Neural cell (in vitro differentiated cells): ENCODE data around the gene PTX4. TPM values are rescaled to one million over a fixed set of nuclear protein-coding genes. Genes with fewer than 3 reads are reported as not detected.

Experiments
- H2AFZ ChIP-seq: fragments of 200-600, 300-800 bp; sonication (generic), shearing (Covaris generic); 2 replicates; pipeline ENCODE4 v1.6.0; 2014; ENCODE audit warnings: low read depth, mild to moderate bottlenecking, antibody characterized with exemption, low read length, moderate library complexity
- H3F3A ChIP-seq: fragments of 200-600 bp; shearing (Covaris generic); 2 replicates; pipeline ENCODE4 v1.6.1; 2016; ENCODE audit warnings: mild to moderate bottlenecking, moderate library complexity, mixed read lengths, antibody characterized with exemption, low read length; ENCODE audit not compliant: insufficient read depth, poor library complexity, severe bottlenecking
- H3K27ac ChIP-seq: fragments of 200-600, 300-800 bp; sonication (generic), shearing (Covaris generic); 2 replicates; pipeline ENCODE4 v1.5.1; 2014; ENCODE audit warnings: mild to moderate bottlenecking, low read length, moderate library complexity
- H3K27me3 ChIP-seq: fragments of 300-800, 200-600 bp; sonication (generic), shearing (Covaris generic); 2 replicates; pipeline ENCODE4 v1.6.0; 2014; ENCODE audit warnings: mild to moderate bottlenecking, low read depth, low read length, moderate library complexity; ENCODE audit not compliant: insufficient read depth
- H3K36me3 ChIP-seq: fragments of 300-800, 200-600 bp; sonication (generic), shearing (Covaris generic); 2 replicates; pipeline ENCODE4 v1.5.1; 2014; ENCODE audit warnings: mild to moderate bottlenecking, antibody characterized with exemption, low read length, moderate library complexity; ENCODE audit not compliant: insufficient read depth
- H3K4me2 ChIP-seq: fragments of 300-800, 200-600 bp; sonication (generic), shearing (Covaris generic); 2 replicates; pipeline ENCODE4 v1.6.0; 2014; ENCODE audit warnings: mild to moderate bottlenecking, low read length
- H3K4me3 ChIP-seq: fragments of 300-800, 200-600 bp; sonication (generic), shearing (Covaris generic); 2 replicates; pipeline ENCODE4 v1.5.1; 2014; ENCODE audit warnings: mild to moderate bottlenecking, low read length, moderate library complexity
- H3K79me2 ChIP-seq: fragments of 200-600 bp; shearing (Covaris generic); replicated peaks from 2 replicates; pipeline ENCODE4 v1.6.0; 2014; ENCODE audit warnings: mild to moderate bottlenecking, low read length, moderate library complexity; ENCODE audit not compliant: insufficient read depth
- H3K9ac ChIP-seq: fragments of 300-800, 200-600 bp; sonication (generic), shearing (Covaris generic); 2 replicates; pipeline ENCODE4 v1.6.1; 2016; ENCODE audit warnings: mild to moderate bottlenecking, low read length, mixed read lengths
- H3K9me2 ChIP-seq: fragments of 200-600 bp; shearing (Covaris generic); 2 replicates; pipeline ENCODE4 v1.6.1; 2016; ENCODE audit warnings: mild to moderate bottlenecking, low read length, mixed read lengths; ENCODE audit not compliant: insufficient read depth
- H3K9me3 ChIP-seq: fragments of 200-600, 300-800 bp; sonication (generic), shearing (Covaris generic); 2 replicates; pipeline ENCODE4 v1.6.1; 2016; ENCODE audit warnings: mild to moderate bottlenecking, mixed run types, low read length, moderate library complexity, mixed read lengths
- H4K20me1 ChIP-seq: fragments of 200-600 bp; shearing (Covaris generic); 2 replicates; pipeline ENCODE4 v1.6.1; 2016; ENCODE audit warnings: mild to moderate bottlenecking, mixed run types; ENCODE audit not compliant: insufficient read depth
- EP300 ChIP-seq: fragments of 450-650 bp; conservative IDR thresholded peaks from 2 replicates; pipeline ENCODE4 v1.6.1; 2014; ENCODE audit warnings: antibody characterized with exemption, mild to moderate bottlenecking, moderate library complexity; ENCODE audit not compliant: poor library complexity, severe bottlenecking
- EZH2 ChIP-seq: fragments of 200-600, 300-800 bp; shearing (Covaris generic), sonication (generic); IDR thresholded peaks from 2 replicates; pipeline ENCODE4 v1.6.1; 2014; ENCODE audit warnings: antibody characterized with exemption, low read length, borderline replicate concordance, mild to moderate bottlenecking; ENCODE audit not compliant: insufficient read depth, poor library complexity, severe bottlenecking
- MXI1 ChIP-seq: fragments of 450-650 bp; conservative IDR thresholded peaks from 2 replicates; pipeline ENCODE4 v1.6.1; 2014; ENCODE audit warnings: antibody characterized with exemption, mild to moderate bottlenecking; ENCODE audit not compliant: poor library complexity, severe bottlenecking
- POLR2AphosphoS5 ChIP-seq: IDR thresholded peaks from 2 replicates; pipeline ENCODE4 v1.6.1; 2012
- RAD21 ChIP-seq: fragments of 450-650 bp; conservative IDR thresholded peaks from 2 replicates; pipeline ENCODE4 v1.6.1; 2014; ENCODE audit warnings: antibody characterized with exemption, mild to moderate bottlenecking, moderate library complexity
- SMC3 ChIP-seq: fragments of 450-650 bp; conservative IDR thresholded peaks from 2 replicates; pipeline ENCODE4 v1.6.1; 2014; ENCODE audit warnings: antibody characterized with exemption, mild to moderate bottlenecking, moderate library complexity; ENCODE audit not compliant: poor library complexity
- TAF1 ChIP-seq: IDR thresholded peaks from 2 replicates; pipeline ENCODE4 v1.6.1; 2012; ENCODE audit warnings: low read depth
- polyA plus RNA-seq: library from polyadenylated mRNA; depleted of rRNA; stranded (reverse); fragments of >200 nt; gene quantifications from 2 replicates; pipeline ENCODE4 v1.2.3, GENCODE V29; 2014
- TF ChIP-seq, protein P1 (sequence below): IDR thresholded peaks from 2 replicates; pipeline ENCODE4 v1.6.1; 2012; ENCODE audit warnings: borderline replicate concordance
- TF ChIP-seq, protein P2 (sequence below): fragments of 450-650 bp; IDR thresholded peaks from 2 replicates; pipeline ENCODE4 v1.5.1; 2014; ENCODE audit warnings: antibody characterized with exemption, mild to moderate bottlenecking, moderate library complexity; ENCODE audit not compliant: poor library complexity, severe bottlenecking

Gene PTX4
- polyA plus RNA-seq, 1 donor from 2014 or later, result not detected

DNA sequence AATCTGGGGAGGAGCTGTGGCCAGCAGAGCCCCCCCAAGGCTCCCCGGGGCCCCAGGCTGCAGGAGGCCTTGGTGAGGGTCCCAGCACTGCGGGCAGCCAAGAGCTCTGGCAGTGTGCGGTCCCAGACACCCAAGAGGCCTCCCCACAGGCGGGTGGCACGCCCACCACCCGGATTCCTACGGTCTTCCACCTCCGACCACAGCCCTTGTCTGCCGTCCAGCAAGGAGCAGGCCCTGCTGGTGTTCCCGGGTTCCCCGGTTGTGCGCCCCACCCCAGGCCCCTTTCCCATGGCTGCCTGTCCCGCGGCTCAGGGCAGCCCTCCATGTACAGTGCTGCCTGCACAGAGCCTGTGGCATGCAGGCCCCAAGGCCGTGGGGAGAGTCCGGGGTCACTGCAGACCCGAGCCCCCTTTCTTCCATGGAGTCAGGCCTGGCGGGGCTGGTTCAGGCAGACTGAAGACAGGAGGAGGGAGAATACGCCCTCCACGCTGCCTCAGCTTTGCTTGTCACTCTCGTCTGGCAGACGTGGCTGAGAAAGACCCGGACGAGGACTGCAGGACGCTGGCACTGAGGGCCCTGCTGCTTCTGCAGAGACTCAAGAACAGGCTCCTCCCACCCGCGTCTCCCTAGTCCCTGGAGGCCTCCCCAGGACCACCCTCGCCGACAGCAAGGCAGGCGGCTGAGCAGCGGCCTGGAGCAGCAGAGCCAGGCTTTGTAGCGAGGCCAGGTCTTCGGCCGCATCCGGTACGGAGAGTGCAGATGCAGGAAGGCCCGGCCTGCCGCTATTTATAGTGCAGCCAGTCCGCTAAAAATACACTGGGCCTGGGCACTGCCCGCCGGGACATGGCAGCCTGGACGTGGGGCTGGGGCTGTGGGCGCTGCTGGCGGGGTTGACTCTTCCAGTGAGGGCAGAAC lies 20.8 kb upstream of the PTX4 start:
- Histone ChIP-seq H3K4me3 (no peak overlapping the region), H3K9me3 (no peaks in the 10 kb centered on the region), H3K4me2 (no peak overlapping the region), H3K9me2 (no peaks in the 10 kb centered on the region), H4K20me1 (no peaks in the 10 kb centered on the region), H3K9ac (no peak overlapping the region), H3F3A (no peaks in the 10 kb centered on the region), H3K27me3 (no peaks in the 10 kb centered on the region), H3K36me3 (no peaks in the 10 kb centered on the region), H3K27ac (no peak overlapping the region), H3K79me2 (no peaks in the 10 kb centered on the region), H2AFZ (no peak overlapping the region)
- TF ChIP-seq SMC3, result no peak
- TF ChIP-seq RAD21, result no peak
- no peak for TF ChIP-seq TAF1
- TF ChIP-seq, protein P1, sequence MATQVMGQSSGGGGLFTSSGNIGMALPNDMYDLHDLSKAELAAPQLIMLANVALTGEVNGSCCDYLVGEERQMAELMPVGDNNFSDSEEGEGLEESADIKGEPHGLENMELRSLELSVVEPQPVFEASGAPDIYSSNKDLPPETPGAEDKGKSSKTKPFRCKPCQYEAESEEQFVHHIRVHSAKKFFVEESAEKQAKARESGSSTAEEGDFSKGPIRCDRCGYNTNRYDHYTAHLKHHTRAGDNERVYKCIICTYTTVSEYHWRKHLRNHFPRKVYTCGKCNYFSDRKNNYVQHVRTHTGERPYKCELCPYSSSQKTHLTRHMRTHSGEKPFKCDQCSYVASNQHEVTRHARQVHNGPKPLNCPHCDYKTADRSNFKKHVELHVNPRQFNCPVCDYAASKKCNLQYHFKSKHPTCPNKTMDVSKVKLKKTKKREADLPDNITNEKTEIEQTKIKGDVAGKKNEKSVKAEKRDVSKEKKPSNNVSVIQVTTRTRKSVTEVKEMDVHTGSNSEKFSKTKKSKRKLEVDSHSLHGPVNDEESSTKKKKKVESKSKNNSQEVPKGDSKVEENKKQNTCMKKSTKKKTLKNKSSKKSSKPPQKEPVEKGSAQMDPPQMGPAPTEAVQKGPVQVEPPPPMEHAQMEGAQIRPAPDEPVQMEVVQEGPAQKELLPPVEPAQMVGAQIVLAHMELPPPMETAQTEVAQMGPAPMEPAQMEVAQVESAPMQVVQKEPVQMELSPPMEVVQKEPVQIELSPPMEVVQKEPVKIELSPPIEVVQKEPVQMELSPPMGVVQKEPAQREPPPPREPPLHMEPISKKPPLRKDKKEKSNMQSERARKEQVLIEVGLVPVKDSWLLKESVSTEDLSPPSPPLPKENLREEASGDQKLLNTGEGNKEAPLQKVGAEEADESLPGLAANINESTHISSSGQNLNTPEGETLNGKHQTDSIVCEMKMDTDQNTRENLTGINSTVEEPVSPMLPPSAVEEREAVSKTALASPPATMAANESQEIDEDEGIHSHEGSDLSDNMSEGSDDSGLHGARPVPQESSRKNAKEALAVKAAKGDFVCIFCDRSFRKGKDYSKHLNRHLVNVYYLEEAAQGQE, result no peak
- TF ChIP-seq EP300, result no peak
- TF ChIP-seq MXI1, result no peak
- no peak for TF ChIP-seq POLR2AphosphoS5
- TF ChIP-seq EZH2, result no peak
- TF ChIP-seq, protein P2, sequence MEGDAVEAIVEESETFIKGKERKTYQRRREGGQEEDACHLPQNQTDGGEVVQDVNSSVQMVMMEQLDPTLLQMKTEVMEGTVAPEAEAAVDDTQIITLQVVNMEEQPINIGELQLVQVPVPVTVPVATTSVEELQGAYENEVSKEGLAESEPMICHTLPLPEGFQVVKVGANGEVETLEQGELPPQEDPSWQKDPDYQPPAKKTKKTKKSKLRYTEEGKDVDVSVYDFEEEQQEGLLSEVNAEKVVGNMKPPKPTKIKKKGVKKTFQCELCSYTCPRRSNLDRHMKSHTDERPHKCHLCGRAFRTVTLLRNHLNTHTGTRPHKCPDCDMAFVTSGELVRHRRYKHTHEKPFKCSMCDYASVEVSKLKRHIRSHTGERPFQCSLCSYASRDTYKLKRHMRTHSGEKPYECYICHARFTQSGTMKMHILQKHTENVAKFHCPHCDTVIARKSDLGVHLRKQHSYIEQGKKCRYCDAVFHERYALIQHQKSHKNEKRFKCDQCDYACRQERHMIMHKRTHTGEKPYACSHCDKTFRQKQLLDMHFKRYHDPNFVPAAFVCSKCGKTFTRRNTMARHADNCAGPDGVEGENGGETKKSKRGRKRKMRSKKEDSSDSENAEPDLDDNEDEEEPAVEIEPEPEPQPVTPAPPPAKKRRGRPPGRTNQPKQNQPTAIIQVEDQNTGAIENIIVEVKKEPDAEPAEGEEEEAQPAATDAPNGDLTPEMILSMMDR, result no peak

DNA sequence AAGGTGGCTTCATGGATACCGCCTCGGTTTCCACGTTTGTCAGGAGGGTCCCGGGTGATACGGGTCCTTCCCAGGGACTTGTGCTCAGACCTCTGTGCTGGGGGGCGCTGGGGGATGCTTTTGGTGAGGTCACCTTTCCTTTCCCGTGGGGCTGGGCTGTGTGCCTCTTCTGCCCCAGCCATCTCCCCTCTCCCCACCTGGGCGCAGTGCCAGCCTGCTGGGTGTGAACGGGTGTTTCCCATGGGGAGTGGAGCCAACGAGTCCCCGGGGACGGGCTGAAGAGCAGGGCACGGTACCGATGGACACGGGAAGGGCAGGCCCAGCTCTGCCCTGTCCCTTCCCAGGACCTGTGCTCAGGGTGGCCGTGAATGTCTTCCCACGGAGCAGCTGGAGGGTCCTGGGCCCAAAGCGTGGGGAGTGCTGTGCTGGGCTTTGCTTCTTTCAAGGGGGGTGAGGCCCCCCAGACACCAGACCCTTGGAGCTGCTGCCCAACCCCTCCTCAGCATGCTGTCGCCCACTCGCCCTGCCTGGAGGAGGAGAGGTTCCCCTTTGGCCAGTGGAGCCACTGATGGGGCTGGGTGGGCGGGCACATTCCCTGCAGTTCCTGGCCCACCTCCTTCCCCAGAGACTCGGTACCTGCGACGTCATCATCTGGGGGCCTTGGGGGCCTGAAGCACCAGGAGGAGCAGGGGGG lies 19.9 kb upstream of the PTX4 start:
- H2AFZ ChIP-seq, result no peak overlapping the region
- no peak overlapping the region for H3K9ac ChIP-seq
- no peaks in the 10 kb centered on the region for H3K27me3 ChIP-seq
- no peaks in the 10 kb centered on the region for H4K20me1 ChIP-seq
- H3K9me3 ChIP-seq, result no peaks in the 10 kb centered on the region
- TF ChIP-seq EP300 (no peak), TAF1 (no peak), EZH2 (no peak), MXI1 (no peak), POLR2AphosphoS5 (no peak), SMC3 (no peak), RAD21 (no peak)
- TF ChIP-seq, protein P1, result no peak
- TF ChIP-seq, protein P2, result no peak
- no peaks in the 10 kb centered on the region for H3K9me2 ChIP-seq
- H3K27ac ChIP-seq, result no peak overlapping the region
- H3K4me2 ChIP-seq, result no peak overlapping the region
- H3K36me3 ChIP-seq, result no peaks in the 10 kb centered on the region
- H3F3A ChIP-seq, result no peaks in the 10 kb centered on the region
- H3K4me3 ChIP-seq, result no peak overlapping the region
- H3K79me2 ChIP-seq, result no peaks in the 10 kb centered on the region
